COLO668 (cell line): ENCODE measurements around the gene CCDC192.

ENCODE experiments used
- DNase-seq: peaks from one replicate; lab custom pipeline; 2025; ENCODE audit not compliant: unreplicated experiment; lab: John Stamatoyannopoulos, UW

The CCDC192 gene

GRCh38 chr5:127975961-127976360 is 272.8 kb downstream of the CCDC192 start:
- no peak for DNase-seq

- no peak for DNase-seq
These were observed 273.3 kb downstream of the CCDC192 start for GRCh38 chr5:127976525-127976924.

DNA sequence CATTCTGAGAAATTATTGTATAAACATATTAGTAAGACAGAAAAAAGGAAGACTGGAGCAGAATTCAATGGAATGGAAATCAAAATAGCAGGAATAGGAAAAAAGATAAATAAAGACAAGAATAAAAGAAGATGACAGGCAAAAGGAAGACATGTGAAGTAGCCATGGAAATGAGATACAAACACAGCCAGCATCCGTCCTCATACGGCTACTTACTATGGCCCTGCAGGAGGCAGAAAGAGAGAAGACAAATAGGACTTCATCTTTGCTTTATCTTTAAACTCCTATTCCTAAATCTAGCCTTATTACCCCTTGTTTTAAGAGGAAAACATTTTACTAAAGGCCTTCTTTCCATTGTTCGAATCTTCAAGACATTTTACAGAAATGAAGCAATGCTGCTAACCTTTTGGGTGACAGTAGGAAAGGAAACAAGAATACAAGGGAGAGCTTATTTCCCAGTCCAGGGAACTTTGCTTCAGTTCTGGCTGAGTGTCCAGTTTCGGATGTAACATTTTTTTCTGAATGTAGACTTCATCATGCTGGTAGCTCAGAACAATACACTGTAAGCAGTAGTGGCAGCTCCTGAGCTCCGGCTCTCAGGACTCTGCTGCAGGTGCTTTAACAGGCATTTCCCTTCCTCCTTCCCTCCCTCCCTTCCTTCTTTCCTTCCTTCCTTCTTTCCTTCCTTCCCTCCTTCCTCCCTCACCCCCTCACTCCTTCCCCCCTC is 274.0 kb downstream of the CCDC192 start:
- no peak for DNase-seq

DNA sequence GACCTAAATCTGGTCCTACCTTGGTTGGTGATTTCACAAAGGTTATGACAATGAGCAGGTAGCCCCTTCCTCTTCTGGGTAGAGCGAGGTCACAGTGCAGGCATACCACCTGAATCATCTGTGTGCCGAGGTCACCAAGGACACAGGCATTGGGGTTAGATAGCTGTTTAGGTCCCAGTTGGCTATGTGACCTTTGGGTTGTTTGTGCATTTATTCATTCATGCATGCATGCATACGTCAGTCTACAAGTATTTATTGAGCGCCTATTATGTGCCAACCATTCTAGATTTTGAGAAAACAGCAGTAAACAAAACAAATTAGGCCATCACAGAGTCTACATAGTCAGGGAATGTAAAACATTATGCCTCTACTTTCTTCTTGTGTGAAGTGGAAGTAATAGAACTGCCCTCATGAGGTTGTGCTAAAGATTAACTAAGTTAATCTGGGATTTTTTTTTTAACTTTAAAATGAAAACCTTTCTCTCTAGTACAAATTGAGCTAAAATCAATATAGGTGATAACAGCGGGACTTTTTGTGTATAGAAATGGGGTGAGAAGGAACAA is 275.6 kb downstream of the CCDC192 start:
- no peak for DNase-seq

DNA sequence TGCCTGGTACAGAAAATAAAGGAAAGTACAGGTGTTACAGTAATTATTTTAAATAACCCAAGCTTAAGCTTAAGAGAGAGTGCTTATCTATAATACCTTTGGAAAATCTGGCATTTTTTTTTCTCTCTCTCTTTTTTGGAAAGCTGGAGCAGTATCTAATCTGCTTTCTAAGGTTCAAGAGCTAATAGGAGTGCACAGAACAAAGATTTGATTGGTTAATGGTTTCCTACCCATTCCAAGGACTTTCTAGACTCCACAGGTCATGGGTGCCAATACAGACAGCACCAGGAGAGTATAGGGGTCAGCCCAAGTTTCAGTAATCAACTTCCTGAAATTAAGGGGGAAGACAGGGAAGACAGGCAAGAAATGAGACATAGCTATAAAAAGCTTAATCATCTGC is 276.3 kb downstream of the CCDC192 start:
- no peak for DNase-seq

DNA sequence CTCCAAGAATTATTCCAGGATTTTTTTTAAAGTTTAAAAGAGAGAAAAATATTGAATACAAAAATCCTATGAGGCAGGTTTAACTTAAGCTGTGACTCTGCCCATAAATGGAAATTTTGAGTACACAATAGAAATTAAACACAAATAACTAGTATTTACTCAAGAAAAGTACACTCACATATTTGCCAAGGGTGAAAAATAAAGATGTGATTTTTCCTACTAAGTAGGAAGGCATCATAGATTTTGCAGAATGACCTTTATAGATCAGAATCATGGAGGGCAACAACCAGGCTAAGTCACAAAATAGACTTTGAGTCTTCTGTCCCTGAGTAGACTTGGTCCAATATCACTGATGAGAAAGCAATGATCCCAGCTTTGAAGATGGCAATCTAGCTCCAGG is 277.7 kb downstream of the CCDC192 start:
- DNase-seq: no peak

DNA sequence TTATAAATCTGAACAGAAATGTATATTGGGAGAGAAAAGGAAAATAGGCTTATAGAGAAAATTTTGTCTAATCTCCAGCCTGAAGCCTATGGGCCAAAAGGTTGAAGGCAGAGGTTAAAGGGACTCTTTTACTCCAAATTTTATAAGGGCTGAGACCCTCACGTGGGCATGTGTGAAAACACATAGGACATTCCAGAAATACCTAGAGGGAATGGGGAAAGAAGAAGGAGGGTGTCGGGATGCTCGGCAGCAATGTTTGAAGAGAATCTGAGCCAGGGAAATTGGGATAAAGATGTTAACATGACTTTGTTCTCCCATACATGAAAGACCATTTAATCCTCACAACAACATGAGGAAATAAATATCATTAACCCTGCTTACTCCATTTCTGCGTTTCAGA is 278.3 kb downstream of the CCDC192 start:
- DNase-seq: no peak

DNA sequence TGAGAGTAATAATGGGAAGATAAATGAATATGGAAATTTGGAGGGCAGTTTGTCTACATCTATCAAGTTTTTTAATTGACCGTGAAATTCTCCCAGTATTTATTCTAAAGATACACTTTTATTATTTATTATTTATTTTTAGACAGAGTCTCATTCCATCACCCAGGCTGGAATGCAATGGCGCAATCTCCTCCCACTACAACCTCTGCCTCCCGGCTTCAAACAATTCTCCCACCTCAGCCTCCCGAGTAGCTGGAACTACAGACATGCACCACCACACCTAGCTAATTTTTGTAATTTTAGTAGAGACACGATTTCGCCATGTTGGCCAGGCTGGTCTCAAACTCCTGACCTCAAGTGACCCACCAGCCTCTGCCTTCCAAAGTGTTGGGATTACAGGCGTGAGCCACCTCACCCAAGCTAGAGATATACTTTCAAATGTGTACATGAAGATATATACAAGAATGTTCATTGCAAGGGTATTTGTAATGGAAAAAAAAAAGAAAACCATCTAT is 282.7 kb downstream of the CCDC192 start:
- DNase-seq: no peak

- DNase-seq: no peak
These were observed 284.4 kb downstream of the CCDC192 start for GRCh38 chr5:127987354-127988145.

GRCh38 chr5:127988146-127988760 is 285.1 kb downstream of the CCDC192 start:
- DNase-seq: peak; percentile 15
